ENCODE data around the gene PCTP.

Gene PCTP

DNA sequence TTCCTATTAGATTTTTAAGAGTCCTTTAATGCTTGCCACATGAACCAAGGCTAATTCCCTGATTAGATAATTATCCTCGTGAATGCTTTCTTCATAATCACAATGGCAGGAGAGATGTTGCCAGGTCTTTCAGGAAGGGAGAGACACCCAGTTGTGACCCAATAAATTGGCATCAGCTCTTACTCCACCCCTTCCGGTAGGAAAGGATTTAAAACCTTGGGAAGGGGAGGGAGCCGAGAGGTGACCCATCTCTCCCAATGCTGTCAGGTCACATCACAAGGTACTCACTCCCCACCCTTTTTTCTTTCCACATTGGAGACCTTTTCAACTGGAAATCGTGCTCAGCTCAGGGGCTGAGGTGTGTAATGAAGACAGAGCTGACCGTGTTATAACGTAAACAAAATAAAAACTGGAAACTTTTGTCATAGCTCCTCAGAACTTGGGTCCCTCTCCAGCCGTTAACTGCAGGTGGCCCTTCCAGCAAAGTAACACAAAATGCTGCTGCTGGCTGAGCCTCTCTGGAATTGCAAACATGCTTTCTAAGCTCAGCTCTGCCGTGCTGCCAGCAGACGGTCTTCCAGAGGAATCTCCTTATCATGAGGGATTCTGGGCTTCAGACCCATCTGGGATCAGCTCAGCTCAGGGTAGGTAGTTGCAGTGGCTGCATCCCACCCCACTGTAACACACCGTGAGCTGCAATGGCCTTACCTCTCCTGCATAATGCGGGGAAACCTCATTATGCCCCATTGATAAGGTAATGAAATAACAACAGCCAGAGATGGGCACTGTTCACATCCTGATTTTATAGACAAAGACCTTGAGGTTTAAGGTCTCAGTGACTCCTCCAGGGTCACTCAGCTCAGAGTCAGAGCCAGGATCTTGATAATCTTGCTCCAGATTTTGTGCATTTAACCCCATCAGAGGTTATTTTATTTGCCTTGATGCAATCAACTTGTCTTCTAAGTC is 43.8 kb upstream of the PCTP start:
- TF ChIP-seq TAF1 (IDR thresholded peaks at IDR 0.05; ENCODE audit: borderline replicate concordance, insufficient read depth, low read length): no peak
- TF ChIP-seq SIN3A (IDR thresholded peaks at IDR 0.05; ENCODE audit: borderline replicate concordance, insufficient read depth, low read length): no peak
- TF ChIP-seq POLR2AphosphoS5 (IDR thresholded peaks at IDR 0.05; ENCODE audit: low read depth, low read length): no peak
- TF ChIP-seq, protein P1, sequence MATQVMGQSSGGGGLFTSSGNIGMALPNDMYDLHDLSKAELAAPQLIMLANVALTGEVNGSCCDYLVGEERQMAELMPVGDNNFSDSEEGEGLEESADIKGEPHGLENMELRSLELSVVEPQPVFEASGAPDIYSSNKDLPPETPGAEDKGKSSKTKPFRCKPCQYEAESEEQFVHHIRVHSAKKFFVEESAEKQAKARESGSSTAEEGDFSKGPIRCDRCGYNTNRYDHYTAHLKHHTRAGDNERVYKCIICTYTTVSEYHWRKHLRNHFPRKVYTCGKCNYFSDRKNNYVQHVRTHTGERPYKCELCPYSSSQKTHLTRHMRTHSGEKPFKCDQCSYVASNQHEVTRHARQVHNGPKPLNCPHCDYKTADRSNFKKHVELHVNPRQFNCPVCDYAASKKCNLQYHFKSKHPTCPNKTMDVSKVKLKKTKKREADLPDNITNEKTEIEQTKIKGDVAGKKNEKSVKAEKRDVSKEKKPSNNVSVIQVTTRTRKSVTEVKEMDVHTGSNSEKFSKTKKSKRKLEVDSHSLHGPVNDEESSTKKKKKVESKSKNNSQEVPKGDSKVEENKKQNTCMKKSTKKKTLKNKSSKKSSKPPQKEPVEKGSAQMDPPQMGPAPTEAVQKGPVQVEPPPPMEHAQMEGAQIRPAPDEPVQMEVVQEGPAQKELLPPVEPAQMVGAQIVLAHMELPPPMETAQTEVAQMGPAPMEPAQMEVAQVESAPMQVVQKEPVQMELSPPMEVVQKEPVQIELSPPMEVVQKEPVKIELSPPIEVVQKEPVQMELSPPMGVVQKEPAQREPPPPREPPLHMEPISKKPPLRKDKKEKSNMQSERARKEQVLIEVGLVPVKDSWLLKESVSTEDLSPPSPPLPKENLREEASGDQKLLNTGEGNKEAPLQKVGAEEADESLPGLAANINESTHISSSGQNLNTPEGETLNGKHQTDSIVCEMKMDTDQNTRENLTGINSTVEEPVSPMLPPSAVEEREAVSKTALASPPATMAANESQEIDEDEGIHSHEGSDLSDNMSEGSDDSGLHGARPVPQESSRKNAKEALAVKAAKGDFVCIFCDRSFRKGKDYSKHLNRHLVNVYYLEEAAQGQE (IDR thresholded peaks at IDR 0.05; ENCODE audit: insufficient read depth in 1 of 2, low read depth in 2 of 2, low read length in 2 of 2): no peak
- TF ChIP-seq FOXP2 (optimal IDR thresholded peaks at IDR 0.05; ENCODE audit: borderline replicate concordance, extremely low read depth, extremely low read length, insufficient read depth): no peak

DNA sequence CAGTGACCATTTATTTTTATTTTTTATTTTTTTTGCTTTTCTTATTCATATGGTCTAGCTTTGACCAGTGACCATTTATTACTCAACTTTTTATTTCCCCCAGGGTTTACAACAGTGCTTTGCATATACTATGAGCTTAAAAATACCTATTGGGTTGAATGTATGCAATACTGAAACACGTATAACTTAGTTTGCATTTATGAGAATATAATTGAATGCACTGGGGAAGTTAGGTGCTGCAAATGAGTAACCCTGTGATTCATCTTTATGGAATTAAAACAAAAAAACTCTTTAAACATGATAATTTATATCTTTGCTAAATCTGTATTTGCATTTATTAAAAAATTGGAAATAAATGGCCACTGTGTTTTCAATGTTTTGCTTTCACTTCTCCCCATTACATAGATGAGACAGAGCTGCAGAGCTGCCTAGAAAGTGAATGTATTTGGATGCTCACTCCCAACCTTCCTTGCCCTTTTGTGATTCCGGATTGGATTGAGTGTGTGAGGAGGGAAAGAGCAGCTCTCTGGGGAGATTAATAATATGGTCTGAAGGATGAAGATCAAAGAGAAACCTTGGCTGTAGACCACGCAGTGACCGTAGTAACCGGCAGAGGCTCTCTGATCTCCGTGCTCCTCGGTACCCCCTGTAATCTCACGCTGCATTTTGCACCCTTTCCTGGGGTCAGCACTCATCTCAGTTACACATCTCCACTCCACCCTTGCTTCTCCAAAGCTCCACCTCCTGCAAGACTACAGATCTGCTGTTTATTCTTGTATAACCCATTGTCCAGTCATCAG is 42.5 kb upstream of the PCTP start:
- no peak for TF ChIP-seq FOXP2 (optimal IDR thresholded peaks at IDR 0.05; ENCODE audit: borderline replicate concordance, extremely low read depth, extremely low read length, insufficient read depth)
- TF ChIP-seq, protein P1 (IDR thresholded peaks at IDR 0.05; ENCODE audit: insufficient read depth in 1 of 2, low read depth in 2 of 2, low read length in 2 of 2): no peak

DNA sequence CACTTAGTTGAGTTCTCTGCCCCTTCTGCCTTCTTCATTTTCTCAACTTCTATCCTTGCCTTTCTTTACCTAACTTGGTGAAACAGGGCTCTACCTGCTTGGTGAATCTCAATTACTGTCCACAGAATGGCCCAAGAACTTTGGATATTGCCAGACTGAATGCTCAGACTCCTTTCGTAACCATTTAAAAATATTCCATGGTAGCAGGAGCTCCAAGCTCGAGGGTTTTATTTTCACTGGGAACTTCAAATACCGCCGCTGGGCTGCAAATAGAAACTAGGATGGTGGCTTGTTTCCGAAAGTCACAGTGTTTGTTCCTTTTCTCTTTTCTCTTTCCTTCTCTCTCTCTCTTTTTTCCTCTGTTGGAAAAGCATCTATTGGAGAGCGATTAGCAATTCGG is 41.4 kb upstream of the PCTP start:
- TF ChIP-seq POLR2AphosphoS5 (IDR thresholded peaks at IDR 0.05; ENCODE audit: low read depth, low read length) (no peak), TAF1 (IDR thresholded peaks at IDR 0.05; ENCODE audit: borderline replicate concordance, insufficient read depth, low read length) (no peak)

DNA sequence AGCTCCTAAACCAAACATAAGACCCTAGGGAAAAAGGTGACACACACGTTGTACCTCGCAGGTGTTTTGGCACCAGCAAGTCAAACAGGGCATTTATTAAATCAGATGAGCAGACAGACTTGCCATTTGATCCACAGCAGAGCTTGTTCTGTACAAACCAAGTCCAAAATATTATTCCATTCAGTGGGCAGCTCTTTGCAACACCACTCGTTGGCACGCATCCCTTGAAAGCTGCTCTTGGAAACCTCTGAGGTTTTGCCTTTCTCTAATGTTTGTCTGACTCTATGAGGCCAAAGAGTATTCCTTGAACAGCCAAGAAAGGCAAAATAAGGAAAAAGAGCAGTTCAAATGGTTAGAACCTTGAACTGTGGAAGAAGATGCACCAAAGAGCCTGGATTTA is 40.9 kb upstream of the PCTP start:
- TF ChIP-seq, protein P1 (IDR thresholded peaks at IDR 0.05; ENCODE audit: insufficient read depth in 1 of 2, low read depth in 2 of 2, low read length in 2 of 2): no peak
- TF ChIP-seq TAF1 (IDR thresholded peaks at IDR 0.05; ENCODE audit: borderline replicate concordance, insufficient read depth, low read length) (no peak), SIN3A (IDR thresholded peaks at IDR 0.05; ENCODE audit: borderline replicate concordance, insufficient read depth, low read length) (no peak), FOXP2 (optimal IDR thresholded peaks at IDR 0.05; ENCODE audit: borderline replicate concordance, extremely low read depth, extremely low read length, insufficient read depth) (no peak), POLR2AphosphoS5 (IDR thresholded peaks at IDR 0.05; ENCODE audit: low read depth, low read length) (no peak)

DNA sequence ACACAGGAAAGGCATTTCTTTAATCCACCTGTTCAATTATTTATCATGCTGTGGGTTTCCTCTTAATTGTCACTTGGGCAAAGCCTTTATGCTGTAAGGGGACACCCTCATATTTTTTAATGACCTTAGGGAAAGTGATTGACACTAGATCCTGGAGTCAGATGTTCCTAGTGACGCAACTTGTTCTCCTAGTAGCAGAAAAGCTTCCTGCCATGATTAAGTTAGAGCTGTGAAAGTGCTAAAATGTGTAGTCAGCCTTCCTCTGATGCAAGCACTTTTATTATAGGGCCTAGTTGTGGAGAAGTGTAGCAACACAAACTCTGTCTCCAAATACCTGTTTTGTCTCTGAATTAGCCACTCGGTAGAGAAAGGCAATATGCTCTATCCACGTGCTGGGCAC is 40.4 kb upstream of the PCTP start:
- TF ChIP-seq, protein P1 (IDR thresholded peaks at IDR 0.05; ENCODE audit: insufficient read depth in 1 of 2, low read depth in 2 of 2, low read length in 2 of 2): 0 out of 4 replicates have a peak, but pooled peaks of 1 of the 2 experiments have one; percentile 16
- no peak for TF ChIP-seq POLR2AphosphoS5 (IDR thresholded peaks at IDR 0.05; ENCODE audit: low read depth, low read length)
